Endometrium (tissue), 2 donors: ENCODE data around the gene MCRIP2.

Experiments used
- FAIRE-seq: peaks from 2 replicates; lab custom pipeline; 2012; peaks lifted over from hg19 to GRCh38; lab: Jason Lieb, UNC
- donor health status: control.
- donor health status: control.

The MCRIP2 gene

DNA sequence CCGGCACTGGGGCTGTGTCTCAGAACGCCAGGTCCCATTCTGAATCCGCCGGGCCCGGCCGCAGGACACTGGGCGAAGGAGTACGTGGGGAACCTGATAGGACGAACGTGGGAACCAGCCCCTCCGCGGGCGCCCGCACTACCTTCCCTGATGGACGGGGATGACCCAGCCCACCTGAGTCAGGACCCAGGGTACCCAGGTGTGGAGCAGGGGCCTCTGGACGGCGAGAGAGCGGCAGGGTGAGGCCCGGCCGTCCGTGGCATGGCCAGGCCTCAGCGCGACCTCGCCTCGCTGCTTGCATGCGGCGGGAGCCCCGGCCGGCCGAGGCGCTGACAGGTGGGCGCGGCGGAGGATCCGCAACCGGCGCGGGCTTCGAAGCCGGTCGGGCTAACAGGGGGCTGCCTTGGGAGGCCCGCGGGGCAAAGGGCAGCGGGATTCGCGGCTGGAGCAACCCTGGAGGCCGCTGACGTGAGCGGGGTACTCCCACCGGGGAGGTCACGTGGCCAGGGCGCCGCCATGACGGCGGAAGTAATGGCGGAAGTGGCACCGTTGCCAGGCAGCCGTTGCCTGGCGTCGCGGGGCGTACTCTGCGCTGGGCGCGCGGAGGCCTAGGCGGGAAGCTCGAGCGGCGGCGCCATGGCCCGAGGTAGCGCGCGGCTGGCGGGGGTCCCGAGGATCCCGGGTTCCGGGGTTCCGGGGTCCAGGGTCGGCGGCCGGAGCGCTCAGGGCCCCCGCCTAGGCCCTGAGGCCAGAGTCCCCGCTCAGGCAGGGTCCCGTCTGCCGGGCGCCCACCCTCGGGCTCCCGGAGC, 7.4 kb downstream of the MCRIP2 start, which contains the start of gene WDR90:
TSS of gene WDR90 (plus strand) at position 585 of the 809 bp plus-strand sequence. CDS start at position 637, 52 bp downstream.
- no peak for FAIRE-seq

DNA sequence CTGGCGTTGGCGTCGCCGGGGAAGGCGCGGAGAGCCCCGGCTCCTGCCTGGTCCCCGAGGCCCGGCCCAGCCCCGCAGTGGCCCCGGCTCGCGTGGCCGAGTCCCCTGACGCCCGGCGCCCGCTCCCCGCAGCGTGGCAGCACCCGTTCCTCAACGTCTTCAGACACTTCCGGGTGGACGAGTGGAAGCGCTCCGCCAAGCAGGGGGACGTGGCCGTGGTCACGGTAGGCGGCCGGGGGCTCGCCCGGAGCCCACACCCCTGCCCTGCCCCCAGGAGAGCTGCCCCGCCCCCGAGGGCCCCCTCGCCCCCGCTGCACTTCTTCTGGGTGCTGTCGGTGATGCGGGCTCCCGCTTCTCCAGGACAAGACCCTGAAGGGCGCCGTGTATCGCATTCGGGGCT, 8.0 kb downstream of the MCRIP2 start:
- no peak for FAIRE-seq

DNA sequence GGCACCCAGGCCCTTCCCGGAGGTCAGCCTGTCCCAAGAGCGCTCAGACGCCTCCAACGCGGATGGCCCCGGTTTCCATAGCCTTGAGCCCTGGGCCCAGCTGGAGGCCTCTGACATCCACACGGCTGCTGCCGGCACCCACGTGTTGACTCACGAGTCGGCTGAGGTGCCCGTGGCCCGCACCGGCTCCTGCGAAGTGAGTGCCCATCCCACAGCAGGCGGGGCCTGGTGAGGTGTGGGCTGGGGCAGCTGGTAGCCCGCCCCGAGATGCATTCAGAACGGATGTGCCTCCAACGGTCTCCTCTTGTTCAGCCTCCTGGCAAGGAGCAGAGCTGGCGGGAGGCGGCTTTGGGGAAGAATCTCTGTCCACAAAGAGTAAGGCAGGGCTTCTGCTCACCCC, 10.2 kb downstream of the MCRIP2 start:
- no peak for FAIRE-seq

DNA sequence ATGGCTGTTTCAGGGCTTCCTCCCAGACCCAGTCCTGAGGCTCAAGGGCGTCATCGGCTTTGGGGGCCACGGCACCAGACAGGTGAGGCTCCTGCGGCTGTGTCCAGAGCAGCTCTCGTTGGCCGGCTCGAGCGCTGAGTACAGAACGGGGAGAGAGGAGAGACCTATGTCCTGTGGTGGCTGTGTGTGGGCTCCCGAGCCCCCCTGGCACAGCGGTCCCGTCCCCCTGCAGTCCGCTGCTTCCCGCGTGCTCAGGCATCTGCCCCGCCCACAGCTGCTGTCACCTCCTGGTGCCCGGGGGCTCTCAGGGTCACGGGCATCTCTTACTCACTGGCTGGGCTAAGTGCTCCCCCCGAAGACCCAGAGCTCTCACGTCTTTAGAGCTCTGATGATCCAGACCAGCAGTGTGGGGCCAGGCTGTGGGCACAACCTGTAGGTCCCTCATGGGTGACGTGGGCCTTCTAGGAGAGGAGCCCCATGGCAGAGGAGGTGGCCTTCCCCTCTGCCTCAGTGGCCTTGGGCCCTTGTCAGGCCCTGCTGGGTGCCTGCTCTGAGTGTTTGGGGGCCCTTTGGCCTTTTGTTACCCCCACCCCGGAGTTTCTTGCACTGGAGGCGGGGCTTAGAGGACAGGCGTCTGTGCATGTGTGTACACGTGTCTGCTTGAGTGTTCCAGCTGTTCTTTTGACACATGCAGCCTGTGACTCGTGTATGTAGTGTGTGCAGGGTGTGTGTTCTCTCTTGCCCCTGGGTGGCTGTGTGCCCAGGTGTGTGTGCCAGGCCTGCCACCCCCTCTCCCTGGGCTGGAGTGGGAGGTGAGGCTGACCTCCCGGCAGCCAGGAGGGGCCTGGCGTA, 11.1 kb downstream of the MCRIP2 start:
- no peak for FAIRE-seq

DNA sequence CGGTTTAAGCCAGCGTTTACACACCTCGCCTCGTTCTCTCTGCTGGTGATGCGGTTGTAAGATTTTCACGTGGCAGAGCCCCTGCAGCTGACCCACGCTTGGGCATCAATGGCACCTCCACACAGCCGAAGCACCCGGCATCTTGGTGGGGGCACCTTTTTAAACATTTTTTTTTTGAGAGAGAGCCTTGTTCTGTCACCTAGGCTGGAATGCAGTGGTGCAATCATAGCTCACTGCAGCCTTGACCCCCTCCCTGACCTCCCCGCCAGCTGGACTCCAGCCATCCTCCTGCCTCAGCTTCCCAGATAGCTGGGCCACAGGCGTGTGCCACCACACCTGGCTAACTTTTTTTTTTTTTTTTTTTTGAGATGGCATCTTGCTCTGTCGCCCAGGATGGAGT, 12.4 kb downstream of the MCRIP2 start:
- no peak for FAIRE-seq

DNA sequence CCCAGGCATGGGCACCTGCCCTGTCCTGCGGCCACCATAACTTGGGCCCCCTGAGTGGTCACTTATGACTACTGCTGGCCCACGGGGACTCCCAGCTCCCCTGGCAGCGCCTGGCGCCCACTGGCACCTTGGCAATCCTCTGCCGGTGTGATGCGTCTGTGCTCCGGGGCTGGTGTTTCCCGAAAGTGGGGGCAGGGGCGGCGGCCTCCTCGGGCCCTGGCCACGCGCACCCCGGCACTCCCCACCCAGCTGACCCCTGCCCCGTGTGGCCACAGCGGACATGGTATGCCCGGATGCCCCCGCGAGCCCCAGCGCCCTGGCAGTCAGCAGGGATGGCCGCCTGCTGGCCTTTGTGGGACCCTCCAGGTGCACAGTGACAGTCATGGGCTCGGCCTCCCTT, 15.9 kb downstream of the MCRIP2 start:
- FAIRE-seq, result no peak

DNA sequence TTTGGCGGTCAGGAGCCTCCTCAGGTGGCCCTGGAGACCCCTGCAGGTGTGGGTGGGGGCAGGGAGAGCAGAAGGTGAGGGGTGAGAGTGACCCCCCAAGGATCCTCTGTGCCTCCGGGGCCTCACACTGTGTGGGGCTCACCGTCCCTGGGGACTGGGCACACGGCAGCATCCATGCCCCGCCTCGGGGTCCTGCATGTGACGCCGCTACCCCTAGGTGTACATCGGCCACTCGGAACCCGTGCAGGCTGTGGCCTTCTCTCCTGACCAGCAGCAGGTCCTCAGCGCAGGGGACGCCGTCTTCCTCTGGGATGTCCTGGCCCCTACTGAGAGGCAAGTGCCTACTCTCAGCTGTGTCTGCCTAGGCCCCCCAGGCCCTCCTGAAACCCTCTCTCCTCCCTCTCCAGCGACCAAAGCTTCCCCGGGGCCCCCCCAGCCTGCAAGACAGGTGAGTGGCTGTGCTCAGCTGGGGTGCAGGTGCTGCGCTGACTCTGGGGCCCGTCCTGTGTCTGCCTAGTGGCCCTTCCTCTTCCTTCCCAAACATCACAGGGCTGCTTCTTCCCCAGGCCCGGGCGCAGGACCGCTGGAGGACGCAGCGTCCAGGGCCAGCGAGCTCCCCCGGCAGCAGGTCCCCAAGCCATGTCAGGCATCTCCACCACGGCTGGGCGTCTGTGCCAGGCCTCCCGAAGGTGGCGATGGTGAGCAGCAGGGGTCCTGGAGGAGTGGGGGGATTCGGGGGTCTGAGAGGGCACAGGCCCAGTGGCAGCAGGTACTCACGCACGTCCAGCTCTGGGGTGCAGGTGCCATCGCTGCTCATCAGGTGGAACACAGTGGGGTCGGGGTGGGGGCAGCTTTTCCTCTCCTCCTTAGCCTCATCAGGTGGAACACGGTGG, 17.3 kb downstream of the MCRIP2 start:
- FAIRE-seq, result no peak

DNA sequence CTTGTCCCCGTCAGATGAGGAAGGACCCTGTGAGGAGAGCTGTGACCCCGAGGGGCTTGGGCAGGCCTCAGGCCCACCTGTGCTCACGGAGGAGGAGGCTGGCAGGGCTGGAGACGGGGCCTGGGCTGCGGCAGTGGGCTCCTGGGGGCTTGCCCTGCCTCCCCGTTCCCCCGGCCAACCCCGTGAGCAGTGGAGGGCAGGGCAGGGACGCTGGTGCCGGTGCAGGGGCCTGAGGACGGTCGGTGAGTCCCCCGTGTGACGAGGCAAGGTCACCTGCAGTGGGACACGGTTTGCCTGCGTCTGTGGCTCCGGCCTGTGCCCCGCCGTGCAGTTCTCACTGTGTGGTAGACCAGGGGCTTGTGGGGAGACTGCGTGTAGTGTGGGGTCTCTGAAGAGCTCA, 18.0 kb downstream of the MCRIP2 start:
- no peak for FAIRE-seq

DNA sequence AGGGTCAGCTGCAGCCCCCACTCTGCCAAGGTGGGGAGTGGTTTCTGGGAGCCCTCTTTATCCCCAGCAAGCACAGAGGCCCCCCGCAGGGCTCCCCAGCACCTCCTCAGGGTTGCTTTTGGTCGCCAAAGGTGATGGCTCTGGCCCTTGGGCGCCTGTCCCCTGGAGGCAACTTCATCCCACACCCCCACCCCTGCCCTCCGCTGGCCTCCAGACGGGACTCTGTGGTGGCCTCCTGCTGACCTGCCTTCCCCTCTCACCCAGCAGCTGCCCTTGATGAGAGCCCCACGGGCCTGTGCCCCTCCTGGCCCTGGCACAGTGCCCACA, 18.5 kb downstream of the MCRIP2 start:
- FAIRE-seq, result no peak

DNA sequence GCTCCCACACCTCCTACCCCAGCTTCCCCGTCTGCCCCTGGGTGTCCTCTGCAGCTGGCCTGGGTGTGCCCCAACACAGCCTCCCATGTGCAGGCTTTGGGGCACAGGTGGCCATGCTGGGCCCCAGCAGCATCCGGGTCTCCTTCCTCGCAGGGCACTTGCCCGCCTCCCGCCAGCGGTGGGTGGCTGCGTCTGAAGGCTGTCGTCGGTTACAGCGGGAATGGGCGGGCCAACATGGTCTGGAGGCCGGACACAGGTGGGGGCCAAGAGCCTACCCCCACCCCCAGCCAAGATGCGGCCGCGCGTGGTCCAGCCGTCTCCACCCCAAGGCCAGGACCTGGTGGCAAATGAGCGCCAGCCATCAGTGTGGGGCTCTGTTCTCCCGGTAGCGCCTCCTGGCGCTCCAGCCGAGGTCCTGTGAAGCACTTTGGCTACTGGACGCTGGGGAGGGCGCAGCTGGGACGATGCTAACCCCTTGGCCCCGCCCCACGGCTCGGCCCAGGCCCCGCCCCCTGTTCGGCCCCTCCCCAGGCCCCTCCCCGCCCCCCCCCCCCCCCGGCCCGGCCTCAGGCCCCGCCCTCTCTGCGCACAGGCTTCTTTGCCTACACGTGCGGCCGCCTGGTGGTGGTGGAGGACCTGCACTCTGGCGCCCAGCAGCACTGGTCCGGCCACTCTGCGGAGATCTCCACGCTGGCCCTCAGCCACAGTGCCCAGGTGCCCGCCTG, 19.0 kb downstream of the MCRIP2 start:
- FAIRE-seq, result no peak

DNA sequence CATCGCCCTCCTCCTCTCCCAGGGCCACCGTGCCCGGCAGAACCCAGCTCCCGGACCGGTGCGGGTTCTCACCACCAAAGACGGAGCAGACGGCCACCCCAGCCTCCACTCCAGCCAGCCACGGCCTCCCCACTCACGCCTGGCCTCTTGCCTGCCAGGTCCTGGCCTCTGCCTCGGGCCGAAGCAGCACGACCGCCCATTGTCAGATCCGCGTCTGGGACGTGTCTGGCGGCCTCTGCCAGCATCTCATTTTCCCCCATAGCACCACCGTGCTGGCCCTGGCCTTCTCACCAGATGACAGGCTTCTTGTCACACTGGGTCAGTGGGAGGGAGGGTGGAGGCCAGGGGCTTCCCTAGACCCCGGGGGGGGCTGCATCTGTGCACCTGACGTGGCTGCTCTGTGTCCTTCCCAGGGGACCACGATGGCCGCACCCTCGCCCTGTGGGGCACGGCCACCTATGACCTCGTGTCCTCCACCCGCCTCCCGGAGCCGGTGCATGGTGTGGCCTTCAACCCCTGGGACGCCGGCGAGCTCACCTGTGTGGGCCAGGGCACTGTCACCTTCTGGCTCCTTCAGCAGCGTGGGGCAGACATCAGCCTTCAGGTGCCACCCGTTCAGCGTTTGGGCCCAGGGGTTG, 19.7 kb downstream of the MCRIP2 start:
- no peak for FAIRE-seq

DNA sequence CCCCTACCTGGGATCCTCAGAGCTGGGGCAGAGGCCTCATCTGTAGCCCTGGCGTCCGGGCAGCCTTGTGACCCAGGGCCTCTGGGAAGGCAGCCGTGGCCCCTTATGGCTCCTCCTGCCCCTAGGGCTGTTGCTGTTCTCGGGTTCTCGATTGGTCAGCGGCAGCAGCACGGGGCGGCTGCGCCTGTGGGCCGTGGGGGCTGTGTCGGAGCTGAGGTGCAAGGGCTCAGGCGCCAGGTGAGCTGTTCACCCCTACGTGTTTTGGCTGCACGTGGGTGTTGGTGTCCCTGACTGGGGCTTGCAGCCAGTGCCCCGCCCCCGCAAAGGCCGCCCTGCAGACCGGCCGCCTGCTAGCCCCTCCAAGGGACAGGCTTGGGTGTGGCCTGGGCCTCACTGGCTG, 20.5 kb downstream of the MCRIP2 start:
- no peak for FAIRE-seq

DNA sequence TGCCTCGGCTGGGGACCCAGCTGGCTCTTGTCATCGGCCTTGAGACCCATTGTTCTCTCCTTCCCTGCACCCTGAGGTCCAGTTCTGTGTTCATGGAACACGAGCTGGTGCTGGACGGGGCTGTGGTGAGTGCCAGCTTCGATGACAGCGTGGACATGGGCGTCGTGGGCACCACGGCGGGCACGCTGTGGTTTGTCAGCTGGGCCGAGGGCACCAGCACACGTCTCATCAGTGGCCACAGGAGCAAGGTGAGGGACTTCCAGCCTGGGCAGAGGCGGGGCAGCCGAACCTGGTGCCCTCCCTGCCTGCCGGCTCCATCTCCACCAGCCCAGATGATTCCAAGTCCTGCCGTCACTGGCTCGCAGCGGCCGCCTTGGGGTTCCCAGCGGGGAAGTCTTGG, 21.0 kb downstream of the MCRIP2 start:
- no peak for FAIRE-seq

DNA sequence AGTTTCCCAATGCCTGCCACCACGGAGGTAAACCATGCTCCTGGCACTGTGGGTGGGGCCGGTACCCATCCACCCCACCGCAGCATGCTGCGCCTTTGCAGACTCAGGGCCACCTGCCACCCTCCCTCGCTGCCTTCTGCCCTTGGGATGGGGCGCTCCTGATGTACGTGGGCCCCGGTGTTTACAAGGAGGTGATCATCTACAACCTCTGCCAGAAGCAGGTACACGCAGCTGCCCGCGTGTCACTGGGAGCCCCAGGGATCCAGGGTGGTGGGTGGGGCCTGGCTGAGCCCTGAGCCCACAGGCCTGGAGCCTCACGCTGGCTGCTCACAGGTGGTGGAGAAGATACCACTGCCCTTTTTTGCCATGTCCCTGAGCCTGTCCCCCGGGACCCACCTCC, 24.9 kb downstream of the MCRIP2 start:
- FAIRE-seq, result no peak

DNA sequence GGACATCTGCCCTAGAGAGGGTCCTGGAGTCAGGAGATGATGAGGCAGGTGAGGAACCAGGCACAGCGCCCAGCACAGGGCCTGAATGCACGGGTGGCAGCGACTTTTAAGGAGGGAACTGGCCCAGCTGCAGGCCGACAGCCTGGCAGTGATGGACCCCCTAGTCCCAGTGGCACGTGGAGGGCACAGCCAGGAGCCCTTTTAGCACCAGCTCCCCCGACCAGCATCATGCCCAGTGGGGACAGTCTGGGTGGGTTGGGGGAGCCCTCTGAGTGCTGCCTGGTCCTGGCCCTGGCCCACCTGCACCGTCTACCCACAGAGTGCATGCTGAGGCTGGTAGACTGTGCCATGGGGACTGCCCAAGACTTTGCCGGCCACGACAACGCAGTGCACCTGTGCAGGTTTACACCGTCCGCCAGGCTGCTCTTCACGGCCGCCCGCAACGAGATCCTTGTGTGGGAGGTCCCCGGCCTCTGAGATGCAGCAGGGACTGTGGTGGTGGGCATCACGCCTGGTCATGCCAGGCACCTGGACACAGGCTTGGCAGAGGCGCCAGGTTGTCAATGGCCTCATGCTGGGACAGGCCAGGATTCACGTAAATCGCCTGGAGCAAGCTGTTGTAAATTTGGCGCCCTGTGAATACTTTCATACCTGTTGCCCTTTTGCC, 25.6 kb downstream of the MCRIP2 start:
- no peak for FAIRE-seq

DNA sequence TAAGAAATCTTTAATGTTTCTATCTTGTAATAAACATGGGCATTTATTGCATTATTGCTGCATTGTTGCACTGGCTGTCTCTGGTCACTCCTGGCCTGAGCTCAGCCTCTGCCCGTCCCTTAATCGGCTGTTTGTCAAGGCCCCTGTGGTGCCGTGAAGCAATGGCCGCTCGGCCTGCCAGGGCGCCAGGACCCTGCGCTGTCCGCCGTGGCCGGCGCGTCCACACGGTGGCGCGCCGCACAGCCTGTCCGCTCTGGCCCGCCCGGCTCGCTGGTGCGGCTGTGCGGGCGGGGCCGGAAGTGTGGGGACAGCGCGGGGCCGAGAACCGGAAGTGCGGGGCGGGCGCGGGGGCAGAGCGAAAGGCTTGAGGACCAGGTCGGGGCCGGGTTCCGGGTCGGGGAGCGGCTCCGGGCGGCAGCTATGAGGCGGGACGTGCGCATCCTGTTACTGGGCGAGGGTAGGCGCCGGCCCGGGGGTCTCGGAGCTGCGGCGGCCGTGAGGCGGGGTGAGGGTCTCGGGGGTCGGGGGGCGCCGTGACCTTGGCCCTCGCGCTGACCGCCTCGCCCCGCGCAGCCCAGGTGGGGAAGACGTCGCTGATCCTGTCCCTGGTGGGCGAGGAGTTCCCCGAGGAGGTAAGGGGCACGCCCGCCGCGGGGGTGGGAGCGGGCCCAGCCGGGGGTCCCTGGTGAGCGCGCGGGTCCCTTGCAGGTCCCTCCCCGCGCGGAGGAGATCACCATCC, 26.3 kb downstream of the MCRIP2 start, which contains the start of gene RHOT2:
TSS of gene RHOT2 (plus strand) at position 353 of the 739 bp plus-strand sequence. CDS start at position 421, 68 bp downstream.
- no peak for FAIRE-seq

DNA sequence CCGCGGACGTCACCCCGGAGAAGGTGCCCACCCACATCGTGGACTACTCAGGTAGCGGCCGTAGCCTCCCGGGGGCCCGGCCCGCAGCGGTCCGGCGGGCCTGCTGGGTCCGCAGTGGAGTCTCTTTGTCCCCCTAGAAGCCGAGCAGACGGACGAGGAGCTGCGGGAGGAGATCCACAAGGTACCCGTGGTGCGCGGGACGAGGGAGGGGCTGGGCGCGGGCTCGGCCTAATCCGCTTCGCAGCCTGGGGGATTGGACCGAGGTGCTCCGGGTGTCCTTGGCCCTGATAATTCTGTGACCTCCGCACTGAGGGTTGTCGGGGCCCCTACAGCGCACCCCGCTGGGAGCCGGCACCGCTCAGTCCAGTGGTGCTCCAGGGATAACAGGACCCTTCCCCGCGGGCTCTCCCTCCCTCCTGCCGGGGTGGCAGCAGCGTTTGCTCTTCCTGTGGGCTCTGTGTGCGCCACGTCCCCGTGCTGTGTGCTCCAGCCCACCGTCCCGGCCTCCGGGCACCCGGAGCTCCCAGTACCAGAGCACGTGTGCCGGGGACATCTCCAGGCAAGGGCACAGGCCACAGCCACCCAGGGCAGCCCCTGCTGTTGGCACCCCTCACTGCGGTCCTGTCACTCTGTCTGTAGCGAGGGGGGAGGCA, 27.0 kb downstream of the MCRIP2 start:
- FAIRE-seq, result no peak

DNA sequence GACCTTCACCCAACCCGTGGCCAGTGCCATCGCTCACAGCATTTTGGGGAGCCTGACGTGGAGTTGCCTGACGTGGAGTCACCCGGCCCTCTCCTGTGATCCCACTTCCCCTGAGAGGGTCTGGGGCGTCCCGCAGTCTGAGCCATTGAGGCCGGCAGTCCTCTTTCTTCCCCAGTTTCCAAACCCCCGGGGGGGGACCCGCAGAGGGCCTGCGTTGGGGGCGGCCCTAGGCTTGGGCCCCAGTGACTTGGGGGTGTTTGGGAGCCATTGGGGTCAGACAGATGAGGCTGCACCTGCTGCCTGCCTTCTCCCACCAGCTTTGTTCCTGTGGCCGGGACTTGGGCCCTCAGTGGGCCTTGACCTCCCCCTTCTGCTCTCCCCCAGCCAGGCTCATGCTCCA, 28.0 kb downstream of the MCRIP2 start:
- FAIRE-seq, result no peak
